Chondrocyte (in vitro differentiated cells): Measurements from ENCODE around the gene RADIL. TPM values are rescaled to one million over a fixed set of nuclear protein-coding genes. Genes with fewer than 3 reads are reported as not detected.

ENCODE experiments used
- DNase-seq: peaks from one replicate; pipeline ENCODE4 v3.0.0; 2021; ENCODE audit warnings: mixed read lengths, low spot score
- H3K27ac Mint-ChIP-seq: one replicate; pipeline ENCODE4 v1.8.0; 2021; ENCODE audit warnings: mild to moderate bottlenecking, moderate library complexity, mixed read lengths; ENCODE audit not compliant: unreplicated experiment
- H3K27me3 Mint-ChIP-seq: 2 replicates; pipeline ENCODE4 v1.8.0; 2021; ENCODE audit warnings: low read depth, mixed read lengths
- H3K36me3 Mint-ChIP-seq: 2 replicates; pipeline ENCODE4 v1.8.0; 2021; ENCODE audit warnings: low read depth, mixed read lengths
- H3K4me1 Mint-ChIP-seq: 2 replicates; pipeline ENCODE4 v1.8.0; 2021; ENCODE audit warnings: low read depth, mild to moderate bottlenecking, mixed read lengths
- H3K4me3 Mint-ChIP-seq: one replicate; pipeline ENCODE4 v1.8.0; 2021; ENCODE audit warnings: mild to moderate bottlenecking, moderate library complexity, mixed read lengths; ENCODE audit not compliant: unreplicated experiment
- H3K9me3 Mint-ChIP-seq: 2 replicates; pipeline ENCODE4 v1.8.0; 2021; ENCODE audit warnings: low read depth, mixed read lengths
- total RNA-seq: library from RNA; stranded (reverse); gene quantifications from 3 replicates; pipeline ENCODE4 v1.2.1, GENCODE V29; 2021
- TF ChIP-seq, protein P1 (sequence below): fragments of 200-600 bp; sonication (generic); IDR thresholded peaks from 2 replicates; pipeline ENCODE4 v1.5.0; 2021; ENCODE audit warnings: antibody characterized with exemption, mild to moderate bottlenecking, moderate library complexity

The RADIL gene
- total RNA-seq, 1 donor from 2014 or later = 1.2 TPM

DNA sequence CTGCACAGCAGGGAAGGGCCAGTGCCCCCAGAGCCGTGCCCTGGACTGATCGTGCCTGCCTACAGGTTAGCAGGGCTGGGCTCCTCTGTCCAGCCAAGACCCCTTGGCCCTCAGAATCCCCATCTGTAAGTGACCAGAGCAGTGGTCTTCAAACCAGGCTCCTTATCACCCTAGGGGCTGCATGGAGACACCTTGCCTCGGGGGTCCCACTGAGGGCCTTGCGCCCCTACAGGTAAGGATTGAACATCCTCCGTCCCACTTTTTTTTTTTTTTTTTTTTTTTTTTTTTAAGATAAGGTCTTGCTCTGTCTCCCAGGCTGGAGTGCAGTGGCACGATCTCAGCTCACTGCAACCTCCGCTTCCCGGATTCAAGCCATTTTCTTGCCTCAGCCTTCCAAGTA, 32.6 kb upstream of the RADIL start:
- peaks cover 3% of the 10 kb centered on the region for H3K9me3 Mint-ChIP-seq
- H3K4me1 Mint-ChIP-seq = no peaks in the 10 kb centered on the region
- no peak overlapping the region for H3K4me3 Mint-ChIP-seq
- no peak overlapping the region for H3K27ac Mint-ChIP-seq
- no peaks in the 10 kb centered on the region for H3K36me3 Mint-ChIP-seq
- H3K27me3 Mint-ChIP-seq = no peaks in the 10 kb centered on the region
- TF ChIP-seq, protein P1, sequence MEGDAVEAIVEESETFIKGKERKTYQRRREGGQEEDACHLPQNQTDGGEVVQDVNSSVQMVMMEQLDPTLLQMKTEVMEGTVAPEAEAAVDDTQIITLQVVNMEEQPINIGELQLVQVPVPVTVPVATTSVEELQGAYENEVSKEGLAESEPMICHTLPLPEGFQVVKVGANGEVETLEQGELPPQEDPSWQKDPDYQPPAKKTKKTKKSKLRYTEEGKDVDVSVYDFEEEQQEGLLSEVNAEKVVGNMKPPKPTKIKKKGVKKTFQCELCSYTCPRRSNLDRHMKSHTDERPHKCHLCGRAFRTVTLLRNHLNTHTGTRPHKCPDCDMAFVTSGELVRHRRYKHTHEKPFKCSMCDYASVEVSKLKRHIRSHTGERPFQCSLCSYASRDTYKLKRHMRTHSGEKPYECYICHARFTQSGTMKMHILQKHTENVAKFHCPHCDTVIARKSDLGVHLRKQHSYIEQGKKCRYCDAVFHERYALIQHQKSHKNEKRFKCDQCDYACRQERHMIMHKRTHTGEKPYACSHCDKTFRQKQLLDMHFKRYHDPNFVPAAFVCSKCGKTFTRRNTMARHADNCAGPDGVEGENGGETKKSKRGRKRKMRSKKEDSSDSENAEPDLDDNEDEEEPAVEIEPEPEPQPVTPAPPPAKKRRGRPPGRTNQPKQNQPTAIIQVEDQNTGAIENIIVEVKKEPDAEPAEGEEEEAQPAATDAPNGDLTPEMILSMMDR = no peak
- DNase-seq = no peak

GRCh38 chr7:4911111-4911828, 27.8 kb upstream of the RADIL start:
- no peaks in the 10 kb centered on the region for H3K4me1 Mint-ChIP-seq
- no peaks in the 10 kb centered on the region for H3K36me3 Mint-ChIP-seq
- H3K9me3 Mint-ChIP-seq = no peaks in the 10 kb centered on the region
- TF ChIP-seq, protein P1 = no peak
- DNase-seq = no peak
- H3K4me3 Mint-ChIP-seq = no peak overlapping the region
- H3K27ac Mint-ChIP-seq = no peak overlapping the region
- no peaks in the 10 kb centered on the region for H3K27me3 Mint-ChIP-seq

GRCh38 chr7:4906682-4907081, 23.2 kb upstream of the RADIL start:
- peaks cover 24% of the 10 kb centered on the region for H3K27me3 Mint-ChIP-seq
- H3K9me3 Mint-ChIP-seq = no peaks in the 10 kb centered on the region
- TF ChIP-seq, protein P1 = no peak
- no peak for DNase-seq
- no peaks in the 10 kb centered on the region for H3K4me1 Mint-ChIP-seq
- H3K4me3 Mint-ChIP-seq = no peak overlapping the region
- no peaks in the 10 kb centered on the region for H3K36me3 Mint-ChIP-seq
- H3K27ac Mint-ChIP-seq = no peak overlapping the region

- H3K27ac Mint-ChIP-seq = no peak overlapping the region
- no peak overlapping the region for H3K4me3 Mint-ChIP-seq
- no peaks in the 10 kb centered on the region for H3K4me1 Mint-ChIP-seq
Observed at GRCh38 chr7:4905171-4905570, 21.7 kb upstream of the RADIL start.

DNA sequence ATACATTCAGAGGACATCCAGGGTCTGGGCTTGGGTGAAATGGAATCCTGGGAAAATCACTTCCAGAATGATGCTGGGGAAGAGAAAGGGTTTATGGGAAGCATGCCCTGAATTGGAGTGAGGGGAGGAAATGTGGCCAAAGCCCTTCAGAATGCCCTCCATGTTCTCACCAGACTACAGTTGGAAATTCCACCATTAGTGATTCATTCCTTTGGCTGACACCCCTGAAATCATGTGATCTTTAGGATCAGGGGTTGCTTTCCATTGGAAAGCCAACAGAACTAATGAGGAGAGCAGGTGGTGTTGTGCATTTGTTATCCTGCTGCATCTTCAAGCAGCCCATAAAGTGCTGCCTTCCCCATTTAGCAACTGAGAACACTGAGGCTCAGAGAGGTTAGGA, 20.8 kb upstream of the RADIL start:
- H3K27me3 Mint-ChIP-seq = peaks cover 24% of the 10 kb centered on the region
- no peaks in the 10 kb centered on the region for H3K4me1 Mint-ChIP-seq
- no peak overlapping the region for H3K4me3 Mint-ChIP-seq
- no peak for DNase-seq
- no peak overlapping the region for H3K27ac Mint-ChIP-seq
- no peaks in the 10 kb centered on the region for H3K36me3 Mint-ChIP-seq
- TF ChIP-seq, protein P1 = no peak
- H3K9me3 Mint-ChIP-seq = no peaks in the 10 kb centered on the region

More at GRCh38 chr7:4905171-4905570, 21.7 kb upstream of the RADIL start:
- H3K27me3 Mint-ChIP-seq = peaks cover 24% of the 10 kb centered on the region
- no peaks in the 10 kb centered on the region for H3K36me3 Mint-ChIP-seq
- TF ChIP-seq, protein P1 = no peak
- H3K9me3 Mint-ChIP-seq = no peaks in the 10 kb centered on the region
- DNase-seq = no peak
